ENCODE measurements around the gene BMPR1B.
"Not testable (repeated sequence)": the region's sequence is repeated elsewhere in the genome, so short reads cannot be mapped to it uniquely, and the experiment has no call there.

Gene BMPR1B

DNA sequence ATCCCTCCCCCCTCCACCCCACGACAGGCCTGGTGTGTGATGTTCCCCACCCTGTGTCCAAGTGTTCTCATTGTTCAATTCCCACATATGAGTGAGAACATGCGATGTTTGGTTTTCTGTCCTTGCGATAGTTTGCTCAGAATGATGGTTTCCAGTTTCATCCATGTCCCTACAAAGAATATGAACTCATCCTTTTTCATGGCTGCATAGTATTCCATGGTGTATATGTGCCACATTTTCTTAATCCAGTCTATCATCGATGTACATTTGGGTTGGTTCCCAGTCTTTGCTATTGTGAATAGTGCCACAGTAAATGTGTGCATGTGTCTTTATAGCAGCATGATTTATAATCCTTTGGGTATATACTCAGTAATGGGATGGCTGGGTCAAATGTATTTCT lies 376.3 kb downstream of the BMPR1B start:
- not testable (repeated sequence) for DNase-seq (ENCODE audit: low spot score)

DNA sequence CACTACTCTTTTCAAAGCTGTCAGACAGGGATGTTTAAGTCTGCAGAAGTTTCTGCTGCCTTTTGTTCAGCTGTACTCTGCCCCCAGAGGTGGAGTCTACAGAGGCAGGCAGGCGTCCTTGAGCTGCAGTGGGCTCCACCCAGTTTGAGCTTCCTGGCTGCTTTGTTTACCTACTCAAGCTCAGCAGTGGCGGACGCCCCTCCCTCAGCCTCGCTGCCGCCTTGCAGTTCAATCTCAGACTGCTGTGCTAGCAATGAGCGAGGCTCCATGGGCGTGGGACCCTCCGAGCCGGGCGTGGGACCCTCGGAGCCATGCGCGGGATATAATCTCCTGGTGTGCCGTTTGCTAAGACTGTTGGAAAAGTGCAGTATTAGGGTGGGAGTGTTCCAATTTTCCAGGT lies 381.7 kb downstream of the BMPR1B start:
- not testable (repeated sequence) for DNase-seq (ENCODE audit: low spot score)

DNA sequence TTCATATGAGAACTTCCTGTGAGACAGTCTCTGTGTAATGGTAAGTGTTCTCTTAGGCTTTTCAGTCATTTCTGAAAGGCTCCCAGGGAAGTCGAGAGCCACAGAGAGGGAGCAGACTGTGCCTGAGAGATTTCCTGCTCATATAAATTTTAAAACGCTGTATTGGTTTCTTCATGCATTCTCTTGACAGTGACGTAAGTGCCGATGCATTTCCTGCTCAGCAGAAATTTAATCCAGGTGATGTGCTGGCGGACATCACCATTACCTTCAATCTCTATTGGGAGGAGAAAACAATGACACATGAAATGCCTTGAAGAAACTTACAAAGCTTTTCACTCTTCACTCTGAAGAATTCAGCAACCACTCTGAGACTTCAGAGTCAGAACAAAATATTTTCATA lies 383.6 kb downstream of the BMPR1B start:
- DNase-seq (ENCODE audit: low spot score) = no peak

DNA sequence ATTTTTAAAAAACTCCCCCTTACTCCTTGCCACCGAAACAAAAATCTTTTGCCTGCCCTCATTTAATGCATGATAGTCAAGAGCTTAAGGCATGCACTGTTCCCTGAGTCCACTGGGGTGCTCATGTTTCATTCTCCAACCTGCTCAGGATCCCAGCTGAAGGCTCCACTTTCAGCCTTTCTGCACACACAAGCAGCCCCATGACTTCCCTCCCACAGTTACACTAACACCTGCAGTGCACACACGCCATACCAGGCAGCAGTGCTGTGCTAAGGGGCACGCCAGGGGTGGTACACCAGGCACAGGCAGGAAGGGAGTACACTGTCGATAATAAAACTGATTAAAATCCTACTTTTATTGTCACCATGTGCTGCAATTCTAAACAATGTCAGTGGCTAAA lies 385.2 kb downstream of the BMPR1B start:
- DNase-seq (ENCODE audit: low spot score) = no peak

DNA sequence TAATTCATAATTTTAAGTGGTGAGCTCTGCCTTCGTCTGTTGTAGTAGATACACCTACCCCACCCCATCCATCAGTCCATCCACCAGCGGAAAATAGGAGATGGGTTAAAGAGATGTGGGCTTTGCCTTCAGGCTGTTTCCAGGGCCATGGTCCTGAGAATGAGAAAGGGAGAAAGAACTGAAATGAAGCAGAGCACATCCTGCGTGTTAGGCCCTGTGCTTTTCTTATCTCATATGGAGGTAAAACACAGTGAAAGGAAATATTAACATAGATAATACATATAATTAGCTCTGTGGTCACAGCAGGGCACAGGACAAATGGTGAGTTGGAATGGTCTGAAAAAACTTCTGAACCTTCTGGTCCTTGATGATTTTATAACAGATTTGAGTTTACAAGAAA lies 393.5 kb downstream of the BMPR1B start:
- DNase-seq (ENCODE audit: low spot score) = no peak

DNA sequence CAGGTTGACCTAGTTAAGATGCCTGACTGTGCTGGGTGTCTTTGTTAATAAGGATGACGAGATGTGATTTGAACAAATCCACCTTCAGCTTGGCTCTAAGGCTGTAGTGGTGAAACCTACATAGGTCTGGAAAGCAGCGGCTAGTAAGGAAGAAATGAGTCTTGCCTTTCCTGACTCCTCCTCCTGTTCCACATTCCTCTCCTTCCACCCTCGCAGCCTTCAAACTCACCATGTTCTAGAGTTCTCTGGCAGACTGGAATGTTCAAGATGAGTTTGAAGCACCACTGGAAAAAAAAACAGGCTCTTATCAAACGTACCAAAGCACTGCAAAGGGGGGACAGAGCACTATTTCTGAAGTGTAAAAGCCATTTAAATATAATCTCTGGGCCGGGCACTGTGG lies 395.4 kb downstream of the BMPR1B start:
- DNase-seq (ENCODE audit: low spot score) = peak; percentile 43

DNA sequence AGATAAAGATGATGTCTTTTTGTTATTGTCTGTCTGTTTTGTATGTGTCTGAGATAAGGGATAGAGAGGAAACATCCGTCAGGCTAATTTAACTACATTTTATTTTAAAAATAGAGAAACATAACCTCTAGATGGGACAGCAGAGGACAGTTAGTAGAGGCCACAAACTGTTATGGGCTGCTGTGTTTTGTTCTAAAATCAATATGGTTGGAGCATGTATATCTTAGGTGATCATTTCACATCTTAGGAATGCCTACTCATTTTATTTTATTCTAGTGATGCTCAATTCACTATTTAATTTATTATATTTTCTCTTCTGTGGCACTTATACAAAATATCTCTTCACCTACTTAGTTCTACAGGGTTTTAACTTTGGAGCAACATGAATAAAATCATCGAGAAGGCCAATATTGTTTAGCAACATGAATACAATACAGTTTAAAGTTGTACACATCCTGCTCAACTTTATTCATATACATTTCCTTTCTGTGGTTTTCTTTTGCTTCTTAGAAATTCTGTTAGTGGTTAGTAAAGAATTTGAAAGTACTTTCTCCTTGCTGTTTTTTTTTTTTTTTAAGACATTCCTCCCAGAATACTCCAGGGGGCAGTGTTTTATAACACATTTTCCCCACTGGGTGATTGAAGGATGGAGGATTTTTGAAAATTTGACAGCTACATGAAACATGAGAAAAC lies 398.1 kb downstream of the BMPR1B start:
- DNase-seq (ENCODE audit: low spot score) = peak; percentile 29

DNA sequence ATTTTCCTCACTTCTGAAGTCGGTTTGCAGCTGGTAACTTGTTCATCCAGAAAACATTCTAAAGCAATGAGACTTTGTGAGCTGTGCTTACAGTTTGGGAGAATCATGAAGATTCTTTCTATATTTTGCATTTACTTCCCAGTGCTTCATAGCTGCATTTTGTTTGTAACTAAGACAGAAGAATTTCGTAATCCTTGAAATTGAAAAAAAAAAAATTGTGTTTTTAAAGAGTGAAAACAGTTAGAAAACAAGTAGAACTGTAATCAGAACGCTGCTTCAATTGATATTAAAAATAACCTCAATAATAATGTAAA lies 398.7 kb downstream of the BMPR1B start:
- DNase-seq (ENCODE audit: low spot score) = no peak

DNA sequence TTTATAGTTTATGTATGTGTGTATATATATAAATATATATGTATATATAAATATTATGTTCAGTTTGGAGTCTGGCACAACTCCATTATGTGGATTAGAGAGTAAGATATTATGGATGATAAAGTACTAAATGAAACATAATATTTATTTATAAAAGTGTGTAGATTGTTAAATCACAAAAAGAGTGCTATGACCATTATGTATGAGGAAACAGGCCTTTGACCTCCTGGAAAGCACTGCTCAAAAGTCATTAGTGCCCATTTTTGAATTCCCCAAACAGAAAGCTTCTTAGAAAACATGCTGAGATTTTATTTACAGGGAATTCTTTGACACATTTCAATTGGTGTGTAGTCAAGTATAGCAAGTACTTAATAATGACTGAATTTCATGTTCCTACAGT lies 399.8 kb downstream of the BMPR1B start:
- no peak for DNase-seq (ENCODE audit: low spot score)

DNA sequence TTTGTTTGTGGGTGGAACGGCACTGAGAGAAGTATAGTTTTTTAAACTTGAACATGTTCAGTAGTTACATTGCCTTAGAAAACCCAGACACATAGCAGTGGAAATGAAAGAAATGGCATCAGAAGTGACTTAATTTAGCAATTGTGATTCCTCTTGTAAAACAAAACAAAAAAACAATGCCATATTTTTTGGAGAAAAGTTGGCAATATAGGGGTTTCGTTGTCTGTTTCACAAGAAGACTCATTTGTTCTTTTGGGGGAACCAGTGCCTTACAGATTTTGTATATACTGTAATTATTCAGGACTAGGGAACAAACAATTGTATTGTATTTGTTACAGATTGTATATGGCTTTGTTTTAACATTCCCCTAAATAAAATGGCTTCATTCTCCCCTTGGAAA lies 400.3 kb downstream of the BMPR1B start:
- DNase-seq (ENCODE audit: low spot score) = no peak

DNA sequence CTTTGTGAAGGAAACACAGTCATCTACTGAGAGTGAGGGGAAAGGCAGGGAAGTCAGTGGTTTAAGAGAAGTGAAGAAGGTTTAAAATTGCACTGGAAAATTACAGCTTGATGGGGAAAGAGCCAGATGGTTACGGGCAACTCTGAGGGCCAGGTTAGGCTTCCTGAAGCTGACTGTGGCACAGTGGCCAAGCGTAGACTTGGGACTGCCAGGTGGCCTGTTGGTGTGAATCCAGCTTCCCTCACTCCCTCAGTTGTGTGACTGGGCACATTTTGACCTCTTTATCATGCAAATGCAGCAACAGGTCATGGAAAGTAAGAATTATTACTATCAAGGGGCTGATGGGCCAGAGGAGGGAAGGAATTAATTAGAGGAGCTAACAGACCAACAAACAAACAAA lies 400.9 kb downstream of the BMPR1B start:
- no peak for DNase-seq (ENCODE audit: low spot score)

DNA sequence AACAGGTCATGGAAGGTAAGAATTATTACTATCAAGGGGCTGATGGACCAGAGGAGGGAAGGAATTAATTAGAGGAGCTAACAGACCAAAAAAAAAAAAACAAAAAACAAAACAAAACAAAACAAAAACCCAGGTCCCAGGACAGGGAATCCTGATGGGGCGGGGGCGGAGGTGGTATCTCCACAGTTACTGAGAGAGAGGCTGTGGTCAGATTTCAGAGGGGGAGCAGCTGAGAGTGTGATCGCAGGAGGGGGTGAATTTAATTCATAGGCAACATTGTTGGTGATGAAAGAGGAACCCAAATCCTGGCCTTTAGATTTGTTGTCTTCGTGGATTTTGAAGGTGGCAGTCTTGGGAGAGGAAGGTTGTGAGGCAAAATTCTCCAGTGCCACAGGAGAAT lies 401.6 kb downstream of the BMPR1B start:
- no peak for DNase-seq (ENCODE audit: low spot score)

DNA sequence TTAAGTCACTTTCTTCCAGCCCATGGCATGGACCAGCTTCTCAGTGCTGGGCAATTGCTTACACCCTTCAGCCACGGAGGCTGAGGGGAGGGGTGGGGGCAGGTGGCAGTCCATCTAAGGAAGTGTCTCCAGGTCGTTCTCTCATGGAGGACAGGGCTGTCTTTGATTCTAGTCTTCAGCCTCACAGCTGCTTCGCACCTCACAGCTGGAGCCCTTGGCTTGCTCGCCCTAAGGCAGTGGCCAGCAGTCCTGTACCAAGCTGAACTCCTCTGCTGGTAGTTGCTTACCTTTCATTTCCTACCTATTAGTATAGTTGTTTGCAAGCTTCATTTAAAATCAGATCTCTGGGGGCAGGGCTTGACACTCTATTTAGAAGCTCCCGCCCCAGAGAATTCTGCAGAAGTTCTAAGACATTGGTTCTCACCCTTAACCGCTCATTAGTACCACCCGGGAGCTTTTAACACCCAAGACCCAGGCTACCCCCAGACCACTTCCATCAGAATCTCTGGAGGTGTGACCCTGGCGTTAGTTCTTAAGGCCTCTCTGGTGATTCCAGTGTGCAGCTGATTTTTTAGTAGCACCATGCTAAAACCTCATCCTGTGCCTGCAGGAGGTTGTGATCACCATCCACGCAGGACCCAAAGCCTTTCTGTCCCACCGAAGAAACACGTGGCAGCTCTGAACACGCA lies 404.2 kb downstream of the BMPR1B start:
- DNase-seq (ENCODE audit: low spot score) = no peak

DNA sequence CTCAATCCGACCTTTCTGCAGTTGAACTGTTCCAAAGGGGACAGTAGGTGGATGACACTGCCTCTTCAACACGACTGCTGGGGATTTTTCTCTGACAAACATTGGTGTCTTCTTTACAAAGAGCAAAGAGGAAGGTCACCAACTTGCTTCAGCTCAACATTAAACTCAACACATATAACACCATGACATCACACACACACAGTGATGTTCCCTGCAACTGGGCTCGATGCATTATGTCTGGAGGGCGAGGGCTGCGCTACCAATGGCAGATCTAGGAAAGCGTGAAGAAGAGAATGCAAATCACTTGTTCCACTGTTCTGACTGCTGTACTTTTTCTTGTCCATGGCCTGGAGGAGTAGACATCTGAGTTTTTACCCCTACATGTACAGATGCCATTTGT lies 405.1 kb downstream of the BMPR1B start:
- no peak for DNase-seq (ENCODE audit: low spot score)

DNA sequence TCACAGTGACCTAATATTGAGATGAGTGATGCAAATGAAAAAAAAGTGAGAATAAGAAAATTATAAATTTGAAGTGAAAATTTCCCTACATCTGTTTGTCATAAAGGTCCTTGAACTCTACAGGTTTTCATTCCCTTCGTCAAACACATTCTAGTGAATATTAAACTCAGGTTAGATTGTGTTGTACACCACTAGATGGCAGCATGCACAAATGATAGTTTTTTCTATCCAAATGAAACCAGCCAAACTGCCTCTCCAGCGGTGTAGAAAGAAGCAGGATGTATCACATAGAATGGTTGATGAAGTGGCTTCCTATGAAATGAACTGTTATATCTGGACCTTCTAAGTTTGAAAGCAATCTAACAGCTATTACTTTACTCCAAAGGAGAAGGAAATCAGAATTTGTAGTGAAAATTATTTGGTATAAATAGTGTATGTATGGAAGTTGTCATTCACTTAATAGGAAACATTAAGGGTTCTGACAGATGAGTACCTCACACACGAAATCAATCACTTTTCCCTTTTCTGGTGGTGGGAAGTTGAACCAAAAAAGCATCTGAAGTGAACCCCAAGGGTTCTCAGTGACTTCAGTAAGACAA lies 408.3 kb downstream of the BMPR1B start:
- peak; percentile 67 for DNase-seq (ENCODE audit: low spot score)

DNA sequence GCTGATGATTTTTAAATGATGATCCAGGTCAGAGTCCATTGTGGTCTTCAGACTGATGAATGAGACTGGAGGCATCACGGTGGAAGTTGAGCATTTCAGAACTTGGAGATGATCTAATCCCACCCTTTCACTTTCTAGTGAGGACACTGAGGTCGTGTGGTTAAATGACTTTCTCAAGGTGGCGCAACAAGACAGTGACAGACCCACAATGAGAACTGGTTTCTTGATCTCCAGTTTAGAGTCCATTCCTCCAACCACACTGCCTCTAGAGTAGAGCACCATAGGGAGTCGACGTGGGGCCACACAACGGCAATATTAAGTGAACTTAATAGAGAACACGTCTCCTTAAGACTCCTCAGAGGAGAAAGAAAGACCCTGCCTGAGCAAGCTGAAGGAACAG lies 410.1 kb downstream of the BMPR1B start:
- DNase-seq (ENCODE audit: low spot score) = no peak

DNA sequence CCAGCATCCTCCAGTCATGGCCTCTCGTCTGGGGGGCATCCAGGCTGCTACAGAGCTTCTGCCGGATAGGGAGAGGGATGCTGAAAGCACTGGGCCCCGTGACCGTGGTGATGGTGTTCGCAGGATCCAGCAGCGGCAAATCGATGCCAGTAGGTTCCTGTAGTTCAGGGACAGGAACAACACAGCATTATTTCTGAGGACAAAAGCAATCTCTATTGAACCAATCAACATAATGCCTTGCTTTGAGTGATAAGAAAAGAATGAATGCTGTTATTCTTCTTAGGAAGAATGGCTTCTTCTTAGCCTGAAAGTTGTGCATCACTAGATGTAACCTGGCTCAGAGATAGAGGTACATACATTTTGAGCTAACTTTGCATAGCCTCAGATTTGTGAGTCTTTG lies 412.4 kb downstream of the BMPR1B start:
- no peak for DNase-seq (ENCODE audit: low spot score)

DNA sequence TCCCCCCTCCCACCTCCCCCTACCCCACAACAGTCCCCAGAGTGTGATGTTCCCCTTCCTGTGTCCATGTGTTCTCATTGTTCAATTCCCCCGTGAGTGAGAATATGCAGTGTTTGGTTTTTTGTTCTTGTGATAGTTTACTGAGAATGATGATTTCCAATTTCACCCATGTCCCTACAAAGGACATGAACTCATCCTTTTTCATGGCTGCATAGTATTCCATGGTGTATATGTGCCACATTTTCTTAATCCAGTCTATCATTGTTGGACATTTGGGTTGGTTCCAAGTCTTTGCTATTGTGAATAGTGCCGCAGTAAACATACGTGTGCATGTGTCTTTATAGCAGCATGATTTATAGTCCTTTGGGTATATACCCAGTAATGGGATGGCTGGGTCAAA lies 413.6 kb downstream of the BMPR1B start:
- not testable (repeated sequence) for DNase-seq (ENCODE audit: low spot score)

DNA sequence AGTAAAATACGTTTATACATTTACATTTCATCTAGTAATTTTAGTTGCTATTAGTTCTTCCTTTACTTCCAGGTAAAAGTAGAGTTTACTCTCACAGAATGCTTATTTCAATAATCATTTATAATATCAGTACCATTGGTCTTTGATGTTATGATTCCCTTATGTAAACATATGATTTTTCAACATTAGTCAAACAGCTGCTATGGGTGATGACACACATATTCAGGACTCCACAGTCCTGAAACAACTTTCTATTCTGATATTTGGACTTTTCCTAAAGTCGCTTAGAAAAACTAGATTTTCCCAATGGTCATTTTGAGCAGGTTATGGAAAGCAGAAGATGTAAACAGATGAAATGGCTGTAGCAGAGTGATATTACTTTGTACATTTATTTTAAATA lies 421.2 kb downstream of the BMPR1B start:
- no peak for DNase-seq (ENCODE audit: low spot score)

DNA sequence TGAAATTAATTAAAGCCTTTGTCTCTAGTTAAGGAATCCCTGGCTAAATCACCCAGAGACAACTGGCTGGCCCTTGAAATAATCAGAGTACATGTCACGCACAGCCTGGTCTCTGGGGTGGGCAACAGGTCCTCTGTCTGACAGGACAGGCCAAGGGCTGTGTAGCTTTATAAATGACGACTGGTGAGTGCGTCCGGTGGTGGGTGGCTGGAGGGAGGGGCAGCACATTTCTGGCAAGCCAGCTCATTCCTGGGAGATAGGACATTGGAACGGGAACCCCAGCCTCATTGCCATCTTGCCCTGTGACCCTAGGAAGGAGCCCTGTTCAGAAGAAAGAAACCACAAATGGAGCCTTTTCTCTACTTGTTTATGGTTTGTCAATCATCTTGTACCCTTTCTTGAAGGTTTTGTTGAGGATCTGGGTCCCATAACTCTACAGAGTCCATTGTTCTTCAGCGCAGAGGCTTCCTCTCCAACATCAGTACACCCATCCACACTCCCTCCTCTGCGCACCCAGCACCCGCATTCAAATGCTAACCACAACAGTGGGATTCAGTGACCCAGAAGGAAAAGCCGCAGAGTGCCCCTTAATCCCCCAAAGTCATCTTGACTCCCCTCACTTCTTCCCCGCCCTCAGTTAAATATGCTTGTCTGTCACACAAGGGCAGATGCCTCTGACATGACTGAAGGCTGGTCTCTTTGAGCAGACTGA lies 422.9 kb downstream of the BMPR1B start:
- no peak for DNase-seq (ENCODE audit: low spot score)

DNA sequence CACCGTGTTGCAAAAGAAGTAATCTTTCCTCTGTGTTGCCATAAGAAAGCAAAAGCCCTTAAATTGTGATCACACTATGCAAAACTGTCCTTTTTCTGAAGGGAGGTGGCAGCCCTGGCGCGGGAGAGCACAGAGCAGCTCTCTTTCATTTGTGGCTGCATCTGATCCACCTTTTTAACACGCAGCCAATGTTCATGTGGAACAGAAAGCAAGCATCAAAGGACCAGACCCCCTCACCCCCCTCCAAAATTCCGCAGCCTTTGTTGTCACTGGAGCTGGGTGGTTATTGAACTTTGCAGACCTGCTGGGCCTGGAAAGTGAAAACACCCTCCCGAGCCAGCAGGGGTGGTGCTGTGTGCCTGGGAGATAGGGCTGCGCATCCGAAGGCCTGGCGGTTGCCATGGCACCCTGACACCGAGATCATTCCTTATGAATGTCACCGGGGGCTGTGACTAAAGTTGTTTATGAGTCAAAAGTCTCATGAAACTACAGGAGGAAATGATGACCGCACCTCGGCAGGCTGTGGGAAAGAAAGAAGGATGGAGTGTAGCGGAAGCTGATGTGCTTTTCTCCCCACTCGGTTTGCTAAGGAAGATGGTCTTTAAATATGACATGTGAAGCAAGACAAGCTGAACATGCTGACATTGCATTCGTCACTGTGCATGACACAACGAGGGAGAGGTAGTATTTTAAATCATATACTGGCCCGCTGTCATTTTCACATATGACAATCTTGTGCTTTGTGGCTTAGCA lies 423.7 kb downstream of the BMPR1B start:
- no peak for DNase-seq (ENCODE audit: low spot score)

DNA sequence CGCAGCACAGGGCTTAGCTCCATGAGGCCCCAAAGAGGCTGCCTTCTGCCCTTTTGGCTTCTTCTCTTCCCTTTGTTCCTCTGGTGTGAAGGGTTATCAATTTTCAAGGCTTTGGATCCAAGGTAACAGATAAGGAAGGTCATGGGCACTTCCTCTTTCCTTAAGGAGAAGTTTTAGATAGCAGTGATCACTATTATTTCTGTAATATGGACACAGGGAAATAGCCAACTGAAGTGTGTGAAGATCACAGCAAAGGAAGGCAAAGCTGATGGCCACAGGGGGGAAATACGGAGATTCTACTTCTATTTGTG lies 424.2 kb downstream of the BMPR1B start:
- no peak for DNase-seq (ENCODE audit: low spot score)

Data from SK-N-DZ (cell line).